ENCODE measurements around the gene CATSPERZ.

DNA sequence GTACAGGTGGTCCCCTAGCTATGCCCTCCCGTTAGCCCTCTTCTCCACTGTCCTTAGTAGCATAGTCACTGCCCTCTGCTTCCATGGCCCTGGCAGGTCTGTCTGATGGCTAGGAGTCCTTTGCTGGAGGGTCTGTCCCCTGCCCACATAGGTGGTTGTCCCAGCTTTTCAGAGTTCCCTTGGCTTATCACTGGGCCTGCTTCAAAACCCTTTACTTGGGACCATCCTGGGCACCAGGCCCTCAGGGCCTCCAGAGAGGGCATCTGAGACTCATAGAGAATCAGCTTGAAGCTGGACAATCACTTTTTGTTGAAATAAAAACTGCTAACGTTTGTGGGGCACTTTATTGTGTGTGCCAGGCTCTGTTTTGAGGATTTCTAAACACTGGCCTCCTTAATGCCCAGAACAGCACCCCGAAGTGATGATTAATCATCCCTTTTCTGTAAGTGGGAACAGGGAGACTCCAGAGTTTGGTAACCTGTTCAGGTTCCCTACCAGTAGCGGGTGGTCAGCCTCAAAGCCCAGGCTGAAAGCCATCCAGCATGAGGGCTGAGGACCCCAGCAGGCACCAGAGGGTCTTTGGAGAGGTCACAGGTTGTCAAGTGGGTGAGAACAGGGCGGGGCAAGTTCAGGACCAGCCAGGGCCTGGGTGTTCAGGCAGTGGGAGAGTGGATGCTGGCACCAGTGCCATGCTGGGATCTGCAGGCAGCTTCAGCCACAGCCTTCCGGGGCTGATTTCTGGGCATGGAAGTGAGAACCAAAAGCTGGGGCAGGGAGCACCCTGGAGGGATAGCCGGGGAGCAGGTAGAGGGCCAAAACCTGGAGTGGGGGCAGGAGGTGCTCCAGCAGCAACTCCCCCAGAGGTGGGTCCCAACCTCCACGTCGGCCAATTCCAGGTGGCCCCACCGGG is 9.6 kb upstream of the CATSPERZ start:
- TF ChIP-seq, protein P1, sequence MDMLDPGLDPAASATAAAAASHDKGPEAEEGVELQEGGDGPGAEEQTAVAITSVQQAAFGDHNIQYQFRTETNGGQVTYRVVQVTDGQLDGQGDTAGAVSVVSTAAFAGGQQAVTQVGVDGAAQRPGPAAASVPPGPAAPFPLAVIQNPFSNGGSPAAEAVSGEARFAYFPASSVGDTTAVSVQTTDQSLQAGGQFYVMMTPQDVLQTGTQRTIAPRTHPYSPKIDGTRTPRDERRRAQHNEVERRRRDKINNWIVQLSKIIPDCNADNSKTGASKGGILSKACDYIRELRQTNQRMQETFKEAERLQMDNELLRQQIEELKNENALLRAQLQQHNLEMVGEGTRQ (IDR thresholded peaks at IDR 0.05; ENCODE audit: low read length), result no peak
- TF ChIP-seq, protein P2, sequence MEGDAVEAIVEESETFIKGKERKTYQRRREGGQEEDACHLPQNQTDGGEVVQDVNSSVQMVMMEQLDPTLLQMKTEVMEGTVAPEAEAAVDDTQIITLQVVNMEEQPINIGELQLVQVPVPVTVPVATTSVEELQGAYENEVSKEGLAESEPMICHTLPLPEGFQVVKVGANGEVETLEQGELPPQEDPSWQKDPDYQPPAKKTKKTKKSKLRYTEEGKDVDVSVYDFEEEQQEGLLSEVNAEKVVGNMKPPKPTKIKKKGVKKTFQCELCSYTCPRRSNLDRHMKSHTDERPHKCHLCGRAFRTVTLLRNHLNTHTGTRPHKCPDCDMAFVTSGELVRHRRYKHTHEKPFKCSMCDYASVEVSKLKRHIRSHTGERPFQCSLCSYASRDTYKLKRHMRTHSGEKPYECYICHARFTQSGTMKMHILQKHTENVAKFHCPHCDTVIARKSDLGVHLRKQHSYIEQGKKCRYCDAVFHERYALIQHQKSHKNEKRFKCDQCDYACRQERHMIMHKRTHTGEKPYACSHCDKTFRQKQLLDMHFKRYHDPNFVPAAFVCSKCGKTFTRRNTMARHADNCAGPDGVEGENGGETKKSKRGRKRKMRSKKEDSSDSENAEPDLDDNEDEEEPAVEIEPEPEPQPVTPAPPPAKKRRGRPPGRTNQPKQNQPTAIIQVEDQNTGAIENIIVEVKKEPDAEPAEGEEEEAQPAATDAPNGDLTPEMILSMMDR (IDR thresholded peaks at IDR 0.05; ENCODE audit: control extremely low read depth in 1 of 3, insufficient read depth in 1 of 3, low read depth in 1 of 3, low read length in 3 of 3), result no peak
- TF ChIP-seq, protein P3, sequence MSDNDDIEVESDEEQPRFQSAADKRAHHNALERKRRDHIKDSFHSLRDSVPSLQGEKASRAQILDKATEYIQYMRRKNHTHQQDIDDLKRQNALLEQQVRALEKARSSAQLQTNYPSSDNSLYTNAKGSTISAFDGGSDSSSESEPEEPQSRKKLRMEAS (IDR thresholded peaks at IDR 0.05), result no peak
